IPS-18c (cell line): ENCODE results near the gene DST.

ENCODE experiments used
- H3K4me3 ChIP-seq: 2 replicates; pipeline ENCODE4 v1.7.0; 2013; ENCODE audit warnings: low read depth, mild to moderate bottlenecking, low read length, moderate library complexity; ENCODE audit not compliant: insufficient read depth
- H3K9me3 ChIP-seq: one replicate; pipeline ENCODE4 v1.6.1; 2013; ENCODE audit warnings: mild to moderate bottlenecking, low read length, moderate library complexity; ENCODE audit not compliant: control insufficient read depth, insufficient read depth

DST gene

DNA sequence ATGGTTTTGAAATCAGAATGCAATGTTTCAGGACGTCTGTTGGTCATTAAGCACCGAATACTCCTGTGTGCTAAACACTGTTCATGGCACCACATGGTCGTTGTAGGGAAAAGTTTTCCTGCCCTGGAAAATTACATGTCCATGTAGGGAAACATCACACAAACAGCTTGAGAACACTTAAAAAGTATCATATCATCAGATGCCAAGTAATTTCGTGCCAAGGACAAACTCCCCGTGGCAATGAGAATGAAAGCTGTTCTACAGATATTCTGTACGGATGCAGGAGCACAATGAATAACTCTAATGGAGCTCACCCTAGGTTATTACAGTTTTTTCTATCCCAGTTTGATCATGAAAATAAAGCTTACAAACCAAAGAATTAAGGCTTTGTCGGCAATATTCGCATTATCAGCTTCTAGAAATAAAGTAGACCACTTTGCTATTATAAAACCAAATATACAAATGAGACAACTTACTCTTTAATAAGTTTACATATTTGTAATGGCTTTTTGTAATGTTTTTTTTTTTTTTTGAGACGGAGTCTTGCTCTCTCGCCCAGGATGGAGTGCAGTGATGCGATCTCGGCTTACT lies 4.6 kb upstream of the DST start:
- H3K4me3 ChIP-seq, result no peak overlapping the region
- no peaks in the 10 kb centered on the region for H3K9me3 ChIP-seq

DNA sequence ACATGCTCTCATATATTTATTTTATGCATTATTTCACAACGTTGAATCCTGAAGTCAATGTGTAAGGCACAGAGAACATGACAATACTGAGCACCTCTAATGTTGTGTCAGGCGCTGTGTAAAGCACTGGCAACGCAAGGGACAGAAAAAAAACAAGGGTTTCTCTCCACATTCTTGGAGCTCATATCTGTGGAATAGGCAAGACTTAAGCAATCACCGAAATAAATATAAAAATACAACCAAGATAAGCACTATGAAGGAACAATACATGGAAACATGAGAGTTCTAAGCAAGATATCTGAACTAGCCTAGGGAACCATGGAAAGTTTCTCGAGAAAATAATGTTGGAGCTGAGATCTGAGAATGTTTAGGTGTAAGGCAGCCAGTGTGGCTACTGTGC lies 1.7 kb upstream of the DST start:
- no peak overlapping the region for H3K4me3 ChIP-seq
- H3K9me3 ChIP-seq, result no peaks in the 10 kb centered on the region

DNA sequence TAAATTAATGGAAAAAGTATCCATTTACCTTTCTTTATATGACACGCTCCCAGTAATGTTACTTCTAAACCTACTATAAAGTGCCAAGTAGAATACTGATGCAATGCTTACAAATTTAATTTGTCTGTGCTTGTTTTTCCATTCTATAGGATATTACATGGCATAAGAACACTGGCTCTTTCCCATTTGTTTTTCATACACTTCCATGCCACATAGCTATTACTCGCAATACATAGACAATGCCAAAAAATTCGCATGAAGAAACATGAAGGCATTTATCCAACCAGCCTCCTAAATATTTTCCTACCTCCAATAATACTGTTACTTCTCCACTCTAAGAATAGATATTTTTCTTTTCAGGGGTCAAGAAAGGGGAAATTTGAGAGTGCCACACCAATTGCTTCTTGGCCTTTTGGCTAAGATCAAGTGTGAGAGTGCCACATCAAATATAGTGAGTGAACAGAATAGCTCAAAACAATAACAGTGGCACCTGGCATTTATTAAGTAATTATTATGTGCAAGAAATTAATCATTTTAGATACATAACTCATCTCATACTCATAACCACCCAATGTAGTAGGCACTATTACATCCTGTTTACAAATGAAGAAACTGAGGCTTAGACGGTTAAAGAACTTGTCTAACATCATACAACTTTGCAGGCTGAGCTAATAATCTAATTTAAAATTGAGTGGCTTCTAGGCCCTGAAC lies 845 bp upstream of the DST start:
- no peak overlapping the region for H3K4me3 ChIP-seq

DNA sequence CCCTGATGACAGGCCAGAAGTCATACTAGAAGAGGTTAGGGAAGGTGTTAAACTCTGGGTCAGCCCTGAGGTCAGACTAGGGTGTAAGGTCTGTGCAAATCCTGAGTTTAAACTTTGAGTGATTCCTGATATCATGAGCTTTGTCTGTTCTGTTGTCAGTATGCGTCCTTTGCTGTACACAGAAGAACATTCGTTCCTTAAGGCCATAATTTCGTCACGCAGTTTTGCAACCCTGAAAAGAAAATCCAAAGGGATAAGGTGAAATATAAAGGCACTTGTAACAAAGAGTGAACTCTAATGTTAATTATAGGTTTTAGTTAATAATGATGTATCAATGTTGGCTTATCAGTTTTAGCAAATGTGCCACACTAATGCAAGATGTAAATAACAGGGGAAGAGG lies 2.3 kb downstream of the DST start:
- Histone ChIP-seq H3K9me3 (no peaks in the 10 kb centered on the region), H3K4me3 (no peak overlapping the region)

More for the DNA sequence above, 845 bp upstream of the DST start:
- H3K9me3 ChIP-seq, result no peaks in the 10 kb centered on the region

DNA sequence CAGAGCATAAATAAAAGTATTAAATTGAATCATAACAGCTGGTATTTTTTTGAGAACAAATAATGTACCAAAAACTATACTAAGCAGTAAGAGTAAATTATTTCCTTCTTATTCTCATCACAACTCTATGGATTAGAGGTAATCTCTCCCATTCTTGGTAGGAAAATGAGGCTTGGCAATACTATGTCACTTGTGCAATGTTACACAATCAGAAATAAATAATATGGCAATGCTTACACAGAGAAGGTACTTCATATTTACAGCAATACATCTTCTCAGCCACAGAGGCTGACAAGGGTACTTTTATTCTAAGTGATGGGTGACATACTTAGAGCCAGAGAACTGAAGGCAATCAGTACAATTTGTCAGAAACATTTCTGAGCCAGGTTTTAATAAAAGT lies 3.9 kb downstream of the DST start:
- H3K4me3 ChIP-seq, result no peak overlapping the region
- H3K9me3 ChIP-seq, result no peaks in the 10 kb centered on the region

DNA sequence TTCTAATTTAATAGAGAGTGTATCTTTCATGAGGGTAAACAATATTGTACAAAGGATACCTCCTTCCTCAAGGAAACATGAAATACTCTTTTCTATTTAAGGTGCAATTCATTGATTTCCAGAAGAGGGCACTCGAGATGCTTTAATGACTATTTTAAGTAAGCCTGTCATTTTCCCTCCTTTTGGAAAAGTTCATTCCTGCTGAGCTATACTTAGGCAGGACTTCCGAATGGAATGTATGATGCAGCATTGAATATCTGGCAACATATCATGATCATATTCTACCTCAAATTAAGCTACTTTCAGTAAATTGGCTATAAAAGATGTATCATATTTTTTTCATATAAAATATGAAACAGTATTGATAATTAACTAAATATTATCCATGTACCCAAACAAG lies 5.0 kb downstream of the DST start:
- Histone ChIP-seq H3K4me3 (no peak overlapping the region), H3K9me3 (no peaks in the 10 kb centered on the region)

DNA sequence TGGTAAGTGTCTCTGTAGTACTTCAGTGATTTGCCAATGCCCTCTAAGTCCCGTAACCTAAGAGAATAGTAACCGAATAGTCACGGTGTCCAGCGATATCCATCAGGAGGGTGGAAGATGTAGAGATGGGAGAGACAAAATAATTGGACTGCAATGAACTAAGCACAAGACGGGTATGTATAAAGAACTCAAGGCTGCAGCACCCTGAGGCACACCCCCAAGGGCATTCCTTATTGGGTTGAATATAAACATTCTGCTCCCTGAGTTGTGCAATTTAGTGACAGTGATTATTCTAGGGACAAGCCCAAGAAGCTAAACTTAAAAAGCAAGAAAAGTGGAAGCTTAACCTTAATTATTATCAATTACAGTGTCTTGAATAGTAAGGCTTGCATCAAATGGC lies 14.6 kb downstream of the DST start:
- Histone ChIP-seq H3K4me3 (no peak overlapping the region), H3K9me3 (no peaks in the 10 kb centered on the region)

DNA sequence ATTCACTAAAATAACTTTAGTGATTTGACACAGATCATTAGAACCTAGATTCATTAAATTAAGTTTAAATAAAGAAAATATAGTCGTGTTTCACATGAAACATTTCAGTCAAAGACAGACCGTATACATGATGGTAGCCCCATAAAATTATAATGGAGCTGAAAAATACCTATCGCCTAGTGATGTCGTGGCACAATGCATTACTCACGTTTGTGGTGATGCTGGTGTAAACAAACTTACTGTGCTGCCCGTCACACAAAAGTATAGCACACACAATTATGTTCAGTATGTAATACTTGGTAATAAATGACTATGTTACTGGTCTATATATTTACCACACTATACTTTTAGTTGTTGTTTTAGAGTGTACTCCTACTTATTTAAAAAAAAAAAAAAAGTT lies 17.3 kb downstream of the DST start:
- no peaks in the 10 kb centered on the region for H3K9me3 ChIP-seq
- H3K4me3 ChIP-seq, result no peak overlapping the region

DNA sequence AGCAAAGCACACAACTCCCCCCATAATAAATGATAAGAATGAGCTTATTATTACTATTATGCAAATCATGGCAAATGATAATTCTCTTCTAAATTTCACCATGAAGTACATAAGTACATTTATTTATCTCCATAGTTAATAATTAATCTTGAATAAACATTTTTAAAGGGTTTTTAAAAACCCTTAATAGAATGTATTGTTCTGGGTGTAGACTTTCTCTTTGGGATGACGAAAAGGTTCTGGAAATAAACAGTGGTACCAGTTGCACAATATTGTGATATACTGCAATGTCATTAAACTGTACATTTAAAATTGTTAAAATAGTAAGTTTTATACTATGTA lies 18.0 kb downstream of the DST start:
- Histone ChIP-seq H3K9me3 (no peaks in the 10 kb centered on the region), H3K4me3 (no peak overlapping the region)

DNA sequence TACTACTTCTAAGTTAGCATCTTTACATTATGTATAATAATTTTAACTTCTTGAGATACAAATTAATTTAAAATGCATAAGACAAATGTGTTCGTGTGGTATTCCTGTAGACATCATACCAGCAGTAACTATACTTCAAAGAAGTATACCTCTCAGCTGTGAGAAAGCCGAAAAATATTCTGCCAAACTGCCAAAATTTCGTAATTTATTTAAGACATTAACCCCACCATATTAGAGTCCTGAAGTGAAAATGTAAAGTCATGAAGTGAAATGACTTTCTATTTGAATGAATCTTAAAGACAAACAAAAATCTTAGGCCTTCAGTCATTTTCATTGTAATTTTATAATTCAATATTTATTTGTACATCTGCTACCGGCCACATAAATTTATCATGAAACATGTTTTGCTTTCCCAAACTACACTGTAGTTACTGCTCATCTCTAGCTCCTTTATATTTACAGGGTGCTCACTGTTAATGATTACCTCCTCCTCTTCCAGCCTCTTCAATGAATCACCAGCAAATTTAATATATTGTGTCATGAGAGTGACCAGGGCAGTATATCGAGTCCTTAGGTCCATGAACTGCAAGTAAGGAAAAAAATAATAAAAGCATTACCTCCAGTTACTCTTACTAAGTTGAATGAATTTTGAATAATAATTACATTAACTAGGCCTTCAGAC lies 18.5 kb downstream of the DST start:
- H3K9me3 ChIP-seq, result no peaks in the 10 kb centered on the region
- H3K4me3 ChIP-seq, result no peak overlapping the region

DNA sequence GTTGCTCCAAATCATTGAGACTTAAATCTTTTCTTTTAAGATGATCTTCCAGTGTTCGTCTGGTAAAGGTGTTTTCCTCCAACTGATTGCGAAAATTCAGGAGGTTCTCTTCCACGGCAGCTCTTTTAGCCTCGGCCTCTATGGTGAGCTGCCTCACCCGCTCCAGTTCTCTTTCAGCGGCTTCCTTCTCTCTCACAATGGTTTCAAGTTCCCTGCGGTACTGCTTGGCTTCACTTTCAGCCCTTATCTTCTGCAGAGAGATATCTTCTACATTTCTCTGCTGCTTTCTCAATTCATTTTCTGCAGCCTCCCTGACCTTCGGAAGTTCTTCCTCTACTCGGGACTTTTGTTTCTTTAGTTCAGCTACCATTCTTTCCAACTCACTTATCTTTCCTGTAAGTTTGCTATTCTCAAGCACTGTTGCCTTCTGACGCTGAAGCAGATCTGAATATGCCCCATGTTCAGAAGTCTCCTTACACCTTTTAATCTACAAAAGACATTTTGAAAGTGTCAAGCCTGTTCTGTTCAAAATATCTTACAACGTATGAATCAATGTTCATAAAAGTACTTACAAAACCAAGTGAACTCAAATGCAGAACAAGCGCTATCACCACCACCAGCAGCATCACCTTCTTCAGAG lies 22.3 kb downstream of the DST start:
- Histone ChIP-seq H3K9me3 (no peaks in the 10 kb centered on the region), H3K4me3 (no peak overlapping the region)

DNA sequence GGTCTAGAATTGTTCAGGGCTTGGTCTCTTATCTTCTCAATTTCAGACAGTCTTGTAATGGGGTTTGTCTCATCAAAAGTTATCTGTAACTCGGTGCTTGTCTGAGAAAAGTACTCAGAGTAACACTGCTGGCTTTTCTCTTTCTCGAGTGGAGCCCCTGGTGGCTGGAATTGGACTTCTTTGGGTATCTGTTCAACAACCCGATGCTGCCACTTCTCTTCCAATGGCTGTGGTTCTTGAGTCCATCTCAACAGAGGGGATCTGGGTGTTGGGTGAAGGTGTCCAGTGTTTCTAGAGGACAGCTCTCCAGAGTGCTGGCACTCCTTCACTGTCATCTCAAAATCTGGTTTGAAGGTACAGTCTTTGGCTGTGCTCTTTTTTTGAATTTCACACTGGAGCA lies 24.6 kb downstream of the DST start:
- Histone ChIP-seq H3K9me3 (no peaks in the 10 kb centered on the region), H3K4me3 (no peak overlapping the region)

DNA sequence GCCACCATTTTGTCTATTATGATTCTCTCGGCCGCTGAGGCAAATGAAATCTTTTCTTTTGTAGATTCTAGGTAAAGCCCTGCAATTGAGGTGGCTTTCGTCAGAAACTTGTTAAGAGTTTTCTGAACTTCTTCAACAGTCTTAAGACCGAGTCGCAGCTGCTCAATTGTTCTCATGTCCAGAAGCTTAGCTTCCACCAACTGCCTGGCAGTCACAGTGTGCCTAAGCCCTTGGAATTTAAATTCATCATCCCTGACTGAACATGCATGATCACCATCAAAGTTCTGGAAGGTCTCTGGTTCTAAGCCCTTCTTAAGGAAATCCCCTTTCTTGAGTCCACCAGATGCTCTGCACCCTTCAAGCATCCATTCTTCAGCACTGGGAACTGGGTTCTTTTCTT lies 25.7 kb downstream of the DST start:
- Histone ChIP-seq H3K9me3 (no peaks in the 10 kb centered on the region), H3K4me3 (no peak overlapping the region)

DNA sequence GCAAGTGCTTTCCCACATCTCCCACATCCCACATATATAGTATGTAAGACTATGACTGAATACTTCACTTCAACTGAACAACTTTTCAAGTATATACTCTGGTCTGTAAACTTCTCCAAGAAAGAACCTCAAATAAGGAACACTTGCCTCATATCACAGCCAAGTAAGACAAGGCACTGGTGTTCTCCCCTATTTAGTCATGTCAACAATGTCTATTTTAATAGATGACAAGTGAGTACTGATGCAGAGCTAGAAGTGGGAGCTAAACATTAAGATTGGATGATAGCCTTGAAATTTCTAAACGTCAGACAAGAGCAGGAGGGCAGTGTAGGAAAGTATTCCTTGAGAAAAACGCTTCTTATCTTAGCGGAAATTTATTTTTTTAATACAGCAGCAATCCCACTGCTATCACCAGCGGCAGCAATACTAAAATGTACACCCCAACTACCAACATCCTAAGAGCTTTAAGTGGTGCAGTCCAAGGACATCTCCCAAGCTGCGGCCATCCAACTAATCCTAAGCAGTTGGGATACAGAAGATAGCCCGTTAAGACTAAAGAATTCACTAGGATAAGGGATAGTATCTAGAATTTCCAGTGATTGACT lies 29.3 kb downstream of the DST start:
- Histone ChIP-seq H3K9me3 (no peaks in the 10 kb centered on the region), H3K4me3 (no peak overlapping the region)

DNA sequence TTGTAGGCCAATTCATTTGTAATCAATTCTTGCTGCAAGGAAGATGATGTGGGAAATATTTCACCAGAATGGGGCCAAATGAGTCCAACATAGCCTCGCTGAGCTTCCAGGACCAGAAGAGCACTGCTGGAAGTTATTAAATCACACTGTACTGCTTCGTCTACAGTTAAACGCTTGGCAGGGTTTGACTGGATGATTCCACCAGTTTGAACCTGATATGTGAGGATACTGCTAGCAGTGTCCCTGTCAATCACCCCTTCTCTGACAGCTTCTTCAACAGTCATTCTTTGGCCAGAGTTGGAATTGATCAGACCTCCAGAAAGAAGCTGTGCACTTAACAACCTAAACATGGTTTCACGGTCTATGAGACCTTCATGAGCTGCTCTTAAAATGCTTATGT lies 34.4 kb downstream of the DST start:
- Histone ChIP-seq H3K4me3 (no peak overlapping the region), H3K9me3 (no peaks in the 10 kb centered on the region)

DNA sequence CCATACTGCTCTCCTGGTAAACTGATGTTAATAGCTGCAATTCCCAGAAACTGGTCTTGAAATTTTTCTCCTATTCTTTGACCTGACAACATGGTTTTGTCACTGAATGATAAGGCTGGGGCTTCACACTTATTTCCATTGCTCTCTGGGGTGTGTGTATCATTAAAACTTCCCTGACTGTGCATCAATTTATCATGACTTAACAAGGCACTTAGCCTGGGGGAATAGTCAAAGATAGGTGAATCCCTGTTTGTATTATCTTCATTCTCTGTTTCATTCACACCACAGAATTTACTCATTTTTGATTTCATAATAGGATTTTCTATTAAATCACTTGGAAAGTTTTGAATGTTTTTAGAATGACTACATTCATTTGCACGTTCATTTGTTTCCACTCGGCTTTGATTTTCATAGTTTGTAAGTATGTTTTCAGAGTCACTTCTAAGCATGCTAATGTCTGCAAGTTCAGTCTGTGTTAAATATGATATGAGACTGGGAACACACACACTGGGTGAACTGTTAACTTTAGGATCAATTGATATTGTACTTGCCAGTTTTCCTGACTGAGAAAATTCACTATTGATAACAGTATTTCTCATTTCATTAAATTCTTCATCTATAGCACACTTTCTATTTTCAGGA lies 35.5 kb downstream of the DST start:
- Histone ChIP-seq H3K4me3 (no peak overlapping the region), H3K9me3 (no peaks in the 10 kb centered on the region)

DNA sequence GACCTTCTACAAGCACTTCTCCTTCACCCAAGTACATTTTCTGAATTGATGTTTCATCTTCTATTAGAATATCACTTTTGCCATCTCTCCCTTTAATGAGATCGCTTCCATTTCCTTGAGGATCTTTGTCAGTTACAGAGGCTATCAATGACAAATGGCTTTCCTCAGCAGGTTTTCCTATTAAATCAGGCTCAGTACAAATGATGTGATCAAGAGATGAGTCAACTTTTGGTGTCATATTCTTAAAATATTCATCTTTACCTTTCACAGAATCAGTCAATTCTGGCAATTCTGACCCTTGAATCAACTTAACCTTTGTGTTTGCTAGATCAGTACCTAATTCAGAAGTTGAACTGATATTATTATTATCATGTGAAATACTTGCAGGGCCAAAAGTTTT lies 37.3 kb downstream of the DST start:
- Histone ChIP-seq H3K9me3 (no peaks in the 10 kb centered on the region), H3K4me3 (no peak overlapping the region)
